Measurements from ENCODE around the gene GSTT4. TPM values are rescaled to one million over a fixed set of nuclear protein-coding genes. Genes with fewer than 3 reads are reported as not detected.
"Not testable (repeated sequence)": the region's sequence is repeated elsewhere in the genome, so short reads cannot be mapped to it uniquely, and the experiment has no call there.

The GSTT4 gene
- total RNA-seq, 4 donors from 2014 or later = not detected

DNA sequence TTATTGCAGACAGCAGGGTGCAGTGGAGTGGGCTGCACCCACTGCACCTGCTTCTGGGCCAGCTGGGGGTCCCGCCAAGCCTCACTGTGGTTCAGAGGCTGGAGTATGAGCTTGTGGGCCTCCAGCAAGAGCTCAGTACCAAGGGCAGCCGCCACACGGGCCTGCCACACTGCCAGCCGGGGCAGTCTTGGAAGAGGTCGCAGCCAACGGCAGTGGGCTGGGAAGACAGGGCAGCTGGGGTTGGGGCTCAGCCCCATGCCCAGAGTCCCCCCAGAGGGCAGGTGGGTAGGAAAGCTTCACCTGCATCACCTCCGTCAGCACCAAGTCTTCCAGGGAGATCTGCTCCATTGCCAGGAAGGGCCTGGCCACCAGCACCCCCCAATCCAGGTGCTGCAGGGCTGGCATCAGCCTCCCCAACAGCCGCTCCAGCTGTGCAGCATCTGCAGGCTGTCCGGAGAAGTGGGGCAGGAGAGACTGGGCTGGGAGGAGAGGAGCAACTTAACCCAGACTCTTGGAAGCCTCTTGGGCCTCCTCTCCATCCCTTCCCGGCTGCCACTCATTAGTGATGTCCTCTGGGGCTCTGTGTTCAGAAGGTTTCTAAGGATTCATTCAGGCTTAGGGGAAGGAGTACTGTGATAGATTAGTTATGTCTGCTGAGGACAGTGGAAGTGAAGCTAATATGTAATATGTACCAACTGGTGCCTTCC, 1.1 kb upstream of the GSTT4 start:
- TF ChIP-seq, protein P1, sequence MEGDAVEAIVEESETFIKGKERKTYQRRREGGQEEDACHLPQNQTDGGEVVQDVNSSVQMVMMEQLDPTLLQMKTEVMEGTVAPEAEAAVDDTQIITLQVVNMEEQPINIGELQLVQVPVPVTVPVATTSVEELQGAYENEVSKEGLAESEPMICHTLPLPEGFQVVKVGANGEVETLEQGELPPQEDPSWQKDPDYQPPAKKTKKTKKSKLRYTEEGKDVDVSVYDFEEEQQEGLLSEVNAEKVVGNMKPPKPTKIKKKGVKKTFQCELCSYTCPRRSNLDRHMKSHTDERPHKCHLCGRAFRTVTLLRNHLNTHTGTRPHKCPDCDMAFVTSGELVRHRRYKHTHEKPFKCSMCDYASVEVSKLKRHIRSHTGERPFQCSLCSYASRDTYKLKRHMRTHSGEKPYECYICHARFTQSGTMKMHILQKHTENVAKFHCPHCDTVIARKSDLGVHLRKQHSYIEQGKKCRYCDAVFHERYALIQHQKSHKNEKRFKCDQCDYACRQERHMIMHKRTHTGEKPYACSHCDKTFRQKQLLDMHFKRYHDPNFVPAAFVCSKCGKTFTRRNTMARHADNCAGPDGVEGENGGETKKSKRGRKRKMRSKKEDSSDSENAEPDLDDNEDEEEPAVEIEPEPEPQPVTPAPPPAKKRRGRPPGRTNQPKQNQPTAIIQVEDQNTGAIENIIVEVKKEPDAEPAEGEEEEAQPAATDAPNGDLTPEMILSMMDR (IDR thresholded peaks at IDR 0.05) = no peak
- no peak for DNase-seq (ENCODE audit: low spot score)
- ATAC-seq (ENCODE audit: low FRiP score) = no peak

- TF ChIP-seq, protein P1 (IDR thresholded peaks at IDR 0.05) = no peak
- DNase-seq (ENCODE audit: low spot score) = no peak
These were observed 1.4 kb downstream of the GSTT4 start for GRCh38 chr22:24003887-24004286.

GRCh38 chr22:24002851-24003250, 2.4 kb downstream of the GSTT4 start:
- TF ChIP-seq, protein P1 (IDR thresholded peaks at IDR 0.05) = no peak
- ATAC-seq (ENCODE audit: low FRiP score) (no peak), DNase-seq (ENCODE audit: low spot score) (no peak)

More at GRCh38 chr22:24003887-24004286, 1.4 kb downstream of the GSTT4 start:
- no peak for ATAC-seq (ENCODE audit: low FRiP score)

GRCh38 chr22:24002272-24002671, 3.0 kb downstream of the GSTT4 start:
- DNase-seq (ENCODE audit: low spot score) (no peak), ATAC-seq (ENCODE audit: low FRiP score) (no peak)
- TF ChIP-seq, protein P1 (IDR thresholded peaks at IDR 0.05) = no peak

DNA sequence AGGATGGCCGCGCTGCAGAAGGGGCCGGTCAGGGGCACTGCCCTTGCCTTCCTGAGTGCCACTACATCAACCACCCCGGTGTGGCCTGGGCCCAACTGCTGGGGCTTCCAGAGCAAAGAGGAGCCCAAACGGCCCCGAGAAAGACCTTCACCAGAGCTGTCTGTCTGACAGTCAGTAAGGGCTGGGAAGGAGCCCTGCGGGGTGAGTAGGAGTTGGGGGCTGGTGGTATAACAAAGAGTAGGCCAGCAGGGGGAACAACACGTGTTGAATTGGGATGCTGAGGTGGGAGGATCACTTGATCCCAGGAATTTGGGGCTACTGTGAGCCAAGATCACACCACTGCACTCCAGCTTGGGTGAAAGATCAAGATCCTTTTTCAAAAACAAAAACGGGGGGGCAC, 3.9 kb downstream of the GSTT4 start:
- DNase-seq (ENCODE audit: low spot score) = no peak
- TF ChIP-seq, protein P1 (IDR thresholded peaks at IDR 0.05) = no peak
- ATAC-seq (ENCODE audit: low FRiP score) = no peak

GRCh38 chr22:23999779-24000178, 5.5 kb downstream of the GSTT4 start:
- not testable (repeated sequence) for DNase-seq (ENCODE audit: low spot score)

DNA sequence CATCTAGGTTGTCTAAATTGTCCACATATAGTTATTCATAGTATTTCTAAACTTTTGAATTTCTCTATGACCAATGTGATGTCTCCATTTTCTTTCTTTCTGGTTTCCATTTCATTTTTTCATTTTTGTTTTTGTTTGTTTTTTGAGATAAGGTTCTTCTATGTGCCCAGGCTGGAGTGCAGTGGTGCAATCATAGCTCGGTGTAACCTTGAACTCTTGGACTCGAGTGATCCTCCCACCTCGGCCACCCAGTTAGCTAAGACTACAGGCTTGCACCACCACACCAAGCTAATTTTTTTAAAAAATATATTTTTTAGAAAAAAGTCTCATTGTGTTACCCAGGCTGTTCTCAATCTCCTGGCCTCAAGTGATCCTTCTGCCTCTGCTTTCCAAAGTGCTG, 8.2 kb downstream of the GSTT4 start:
- TF ChIP-seq, protein P1 (IDR thresholded peaks at IDR 0.05) = no peak
- no peak for DNase-seq (ENCODE audit: low spot score)
- ATAC-seq (ENCODE audit: low FRiP score) = no peak

More at GRCh38 chr22:23999779-24000178, 5.5 kb downstream of the GSTT4 start:
- not testable (repeated sequence) for ATAC-seq (ENCODE audit: low FRiP score)

DNA sequence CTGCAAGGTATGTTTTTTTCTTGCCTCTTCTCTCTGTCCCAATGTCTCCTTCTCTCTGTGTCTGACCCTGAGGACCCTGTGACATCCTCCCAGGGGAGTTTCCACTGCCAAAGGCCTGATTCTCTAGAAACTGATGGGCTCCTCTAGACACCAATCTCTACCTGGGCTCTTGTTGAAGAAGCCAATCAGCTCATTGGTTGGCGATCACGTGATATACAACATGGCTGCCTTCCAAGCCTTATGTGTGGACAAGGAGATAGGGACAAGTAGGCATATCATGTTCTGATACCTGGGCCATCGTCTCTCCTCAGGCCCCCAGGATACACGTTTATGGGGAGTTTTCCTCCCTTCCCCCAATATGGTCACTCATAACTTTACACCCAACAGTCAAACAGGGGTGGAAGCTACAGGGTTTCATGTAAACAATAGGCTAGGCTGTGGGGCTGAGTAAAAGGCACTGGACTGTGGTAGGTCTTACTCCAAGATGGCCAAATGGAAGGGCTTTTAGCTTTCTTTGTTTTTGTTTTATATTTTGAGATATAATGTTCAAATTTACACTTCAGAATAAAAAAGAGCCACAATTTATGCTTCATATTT, 11.6 kb downstream of the GSTT4 start:
- ATAC-seq (ENCODE audit: low FRiP score); DNase-seq (ENCODE audit: low spot score): not testable (repeated sequence)

- not testable (repeated sequence) for DNase-seq (ENCODE audit: low spot score); ATAC-seq (ENCODE audit: low FRiP score)
These were observed 12.2 kb downstream of the GSTT4 start for GRCh38 chr22:23993080-23993479.

DNA sequence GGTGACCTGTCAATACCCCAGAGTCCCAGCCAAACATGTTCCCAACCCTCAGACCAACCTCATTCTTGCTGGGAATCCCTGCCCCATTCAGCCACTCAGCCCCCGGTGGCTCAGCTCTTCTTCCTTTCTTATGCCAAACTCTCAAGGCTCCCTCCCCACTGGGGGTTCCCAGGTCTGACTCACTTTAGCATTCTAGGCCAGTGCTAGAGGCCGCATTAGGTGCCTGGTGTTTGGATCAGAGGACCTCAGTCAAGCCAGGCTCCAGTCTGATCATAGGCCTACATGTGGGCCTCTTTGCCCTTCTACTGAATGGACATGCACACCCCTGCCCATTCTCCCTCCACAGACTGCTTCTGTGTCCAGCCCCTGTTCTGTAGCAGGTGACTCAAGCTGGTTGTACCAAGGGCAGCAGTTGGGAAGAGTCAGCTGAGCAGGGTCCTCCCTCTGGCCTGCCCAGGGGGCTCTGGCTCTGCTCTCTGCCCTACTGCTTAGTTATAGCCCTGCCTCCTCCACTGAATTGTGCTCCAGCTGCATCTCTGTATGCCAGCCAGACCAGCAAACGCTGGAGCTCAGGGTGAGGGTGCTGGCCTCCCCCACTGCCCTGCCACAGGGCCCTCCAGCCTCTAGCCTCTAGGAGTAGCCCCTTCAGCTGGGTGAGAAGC, 15.5 kb downstream of the GSTT4 start:
- peak; percentile 83 for ATAC-seq (ENCODE audit: low FRiP score)
- DNase-seq (ENCODE audit: low spot score) = not testable (repeated sequence)

GRCh38 chr22:23986538-23987178, 18.6 kb downstream of the GSTT4 start:
- ATAC-seq (ENCODE audit: low FRiP score); DNase-seq (ENCODE audit: low spot score): not testable (repeated sequence)

Measured in omental fat pad (tissue), 4 donors.